Measurements from ENCODE around the gene CD93. TPM values are rescaled to one million over a fixed set of nuclear protein-coding genes. Genes with fewer than 3 reads are reported as not detected.

The CD93 gene
- total and polyA plus RNA-seq, 2 of the 8 experiments (the other 6 are each of a cell fraction or from before 2014, with no cell fraction given), result under 0.01 to 0.07 TPM

DNA sequence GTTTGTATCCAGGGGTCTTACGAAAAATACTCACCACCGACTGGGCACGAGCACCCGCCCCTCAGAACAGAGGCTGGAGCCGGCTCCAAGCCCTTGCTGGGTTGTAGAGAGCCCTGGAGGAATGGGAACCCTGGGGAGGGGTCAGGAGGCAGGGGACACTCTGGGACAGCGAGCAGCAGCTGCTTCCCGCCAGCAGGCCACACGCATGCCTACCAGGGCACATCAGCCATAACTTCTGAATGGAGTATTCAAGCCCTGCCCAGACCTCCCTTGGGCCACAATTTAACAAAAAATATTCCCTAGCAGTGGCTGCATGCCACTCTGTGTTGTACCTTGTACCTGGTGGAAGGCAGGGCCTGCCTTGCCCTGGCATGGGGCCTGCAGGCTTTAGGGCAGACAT lies 31.6 kb upstream of the CD93 start:
- H4K5ac ChIP-seq (ENCODE audit: insufficient read length, low read depth, low read length), result no peak overlapping the region
- no peak overlapping the region for H3K27ac ChIP-seq (ENCODE audit: low read depth, low read length)
- no peak overlapping the region for H3K4me3 ChIP-seq (ENCODE audit: extremely low read depth in 1 of 4, insufficient read depth in 2 of 4, low read depth in 3 of 4, low read length in 4 of 4)
- H2BK5ac ChIP-seq (ENCODE audit: low read depth, low read length), result no peak overlapping the region
- H3K79me1 ChIP-seq (ENCODE audit: low read depth, low read length), result no peaks in the 10 kb centered on the region
- no peak overlapping the region for H3K14ac ChIP-seq (ENCODE audit: insufficient read length)
- H3K79me2 ChIP-seq (ENCODE audit: control insufficient read depth in 1 of 2, insufficient read depth in 2 of 2, low read length in 2 of 2), result no peaks in the 10 kb centered on the region
- no peak for FAIRE-seq
- no peaks in the 10 kb centered on the region for H3K36me3 ChIP-seq (ENCODE audit: control insufficient read depth in 2 of 4, insufficient read depth in 4 of 4, low read length in 3 of 4)
- ChIA-PET CTCF (ENCODE audit: partially characterized antibody) (interaction anchor here (0.6 to 2.5 kb wide), 8 partner anchors 8 to 83 kb away, joined by 3 to 14 read pairs (median 6); no protein-coding TSS in a partner anchor), POLR2A (ENCODE audit: partially characterized antibody) (no interaction called here)
- no peak overlapping the region for H2BK120ac ChIP-seq (replicated peaks; ENCODE audit: low read depth, low read length)
- WGBS, 2 experiments (ENCODE audit: extremely low coverage in 1 of 2, insufficient coverage in 1 of 2, insufficient read length in 1 of 2, insufficient replicate concordance in 2 of 2, low coverage in 1 of 2, low lambda C conversion rate in 2 of 2, missing lambda C conversion rate in 1 of 2), result 96% methylated on average over 7 of the region's 8 CpGs; no CpG with 5 or more reads in 1 of the 2 experiments
- H3K23me2 ChIP-seq (ENCODE audit: low read depth, low read length), result no peaks in the 10 kb centered on the region; the same call in 1 of the 2 replicates
- H4K20me1 ChIP-seq (replicated peaks in 1 of 2; ENCODE audit: control insufficient read depth in 1 of 2, insufficient read depth in 2 of 2, low read length in 2 of 2), result no peaks in the 10 kb centered on the region
- no peak overlapping the region for H2BK15ac ChIP-seq (ENCODE audit: low read length)
- no peaks in the 10 kb centered on the region; a peak in 1 of 7 replicates for H3K4me1 ChIP-seq (replicated peaks in 1 of 4; ENCODE audit: control insufficient read depth in 3 of 4, insufficient read depth in 4 of 4, low read length in 3 of 4)
- no peak overlapping the region for H3K4me2 ChIP-seq (ENCODE audit: insufficient read depth in 1 of 2, low read depth in 2 of 2, low read length in 2 of 2)
- no peak overlapping the region for H3K9ac ChIP-seq (replicated peaks in 1 of 4; ENCODE audit: extremely low read depth in 1 of 4, low read depth in 3 of 4, low read length in 3 of 4)
- no peak overlapping the region for H3K23ac ChIP-seq (ENCODE audit: insufficient read length)
- H4K91ac ChIP-seq (replicated peaks; ENCODE audit: insufficient read length, low read length), result no peak overlapping the region
- H3K4ac ChIP-seq (replicated peaks; ENCODE audit: insufficient read length, low read depth, low read length), result no peak overlapping the region
- TF ChIP-seq KDM1A (IDR thresholded peaks at IDR 0.05; ENCODE audit: borderline replicate concordance, low read length) (no peak), CTBP2 (IDR thresholded peaks at IDR 0.05; ENCODE audit: borderline replicate concordance, insufficient read depth, insufficient read length, low read length) (no peak), TBP (IDR thresholded peaks at IDR 0.05; ENCODE audit: low read depth, low read length) (no peak), BRCA1 (IDR thresholded peaks at IDR 0.05; ENCODE audit: low read depth, low read length) (no peak), E2F6 (IDR thresholded peaks at IDR 0.05) (no peak), JUND (IDR thresholded peaks at IDR 0.05; ENCODE audit: low read length) (no peak), BACH1 (IDR thresholded peaks at IDR 0.05; ENCODE audit: low read length) (no peak), GABPA (IDR thresholded peaks at IDR 0.05; ENCODE audit: borderline replicate concordance, insufficient read depth, low read length) (no peak), PHF8 (conservative IDR thresholded peaks at IDR 0.05; ENCODE audit: low read depth, low read length) (no peak), CHD1 (IDR thresholded peaks at IDR 0.05; ENCODE audit: low read depth, low read length) (no peak), BCL11A (IDR thresholded peaks at IDR 0.05; ENCODE audit: low read depth in 2 of 2, low read length in 2 of 2) (no peak), RAD21 (IDR thresholded peaks at IDR 0.05 in 1 of 2, conservative IDR thresholded peaks at IDR 0.05 in 1 of 2; ENCODE audit: low read depth in 2 of 2, low read length in 2 of 2) (no peak)
- TF ChIP-seq, protein P1, sequence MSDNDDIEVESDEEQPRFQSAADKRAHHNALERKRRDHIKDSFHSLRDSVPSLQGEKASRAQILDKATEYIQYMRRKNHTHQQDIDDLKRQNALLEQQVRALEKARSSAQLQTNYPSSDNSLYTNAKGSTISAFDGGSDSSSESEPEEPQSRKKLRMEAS (IDR thresholded peaks at IDR 0.05), result no peak
- DNase-seq (ENCODE audit: low read depth in 1 of 2, low spot score in 2 of 2), result no peak
- no peak overlapping the region for H2AK5ac ChIP-seq (ENCODE audit: low read depth, low read length)
- H3K9me3 ChIP-seq (ENCODE audit: insufficient read depth in 2 of 2, low read depth in 1 of 2, low read length in 1 of 2), result no peaks in the 10 kb centered on the region
- no peak overlapping the region for H2AFZ ChIP-seq (ENCODE audit: low read length)
- H2BK12ac ChIP-seq (ENCODE audit: low read depth, low read length), result no peak overlapping the region
- H3K56ac ChIP-seq (replicated peaks; ENCODE audit: insufficient read length, low read depth, low read length), result no peak overlapping the region
- H4K8ac ChIP-seq (ENCODE audit: extremely low read depth, insufficient read depth, low read length), result no peak overlapping the region
- H3K27me3 ChIP-seq (replicated peaks in 1 of 4; ENCODE audit: control insufficient read depth in 3 of 4, extremely low read depth in 1 of 4, insufficient read depth in 3 of 4, low read length in 3 of 4), result no peaks in the 10 kb centered on the region
- no peak overlapping the region for H3K18ac ChIP-seq (ENCODE audit: extremely low read depth, low read length)
- H2BK20ac ChIP-seq (ENCODE audit: low read length), result no peak overlapping the region

Data from H1 (cell line).